Gastroesophageal sphincter (tissue), 4 donors: ENCODE measurements around the gene VAV2. TPM values are rescaled to one million over a fixed set of nuclear protein-coding genes. Genes with fewer than 3 reads are reported as not detected.

Experiments
- ATAC-seq: fragments of 150-250 bp; one replicate; pipeline ENCODE4 v1.9.1; 2016; ENCODE audit warnings: mild to moderate bottlenecking, moderate library complexity
- H3K27ac ChIP-seq, 4 donors: fragments of 200-600 bp; sonication (generic) in 3 of 4; 1 replicate in 3 of 4; 2 replicates in 1 of 4; pipeline ENCODE4 v1.5.1; 2016 to 2019
- H3K27me3 ChIP-seq: fragments of 200-600 bp; sonication (generic); one replicate; pipeline ENCODE4 v1.5.1; 2019
- H3K36me3 ChIP-seq, 2 donors: fragments of 200-600 bp; sonication (generic); one replicate each; pipeline ENCODE4 v1.5.1; 2019; ENCODE audit warnings: control low read depth in 1 of 2
- H3K4me1 ChIP-seq, 3 donors: fragments of 200-600 bp; sonication (generic); 1 replicate in 2 of 3; 2 replicates in 1 of 3; pipeline ENCODE4 v1.5.1; 2016 to 2019; ENCODE audit warnings: control low read depth in 2 of 3
- H3K4me3 ChIP-seq, 2 donors: fragments of 200-600 bp; sonication (generic); one replicate each; pipeline ENCODE4 v1.5.1; 2019; ENCODE audit warnings: mild to moderate bottlenecking in 1 of 2, moderate library complexity in 1 of 2
- H3K9me3 ChIP-seq, 3 donors: fragments of 200-600 bp; sonication (generic); one replicate each; pipeline ENCODE4 v1.5.1; 2017 to 2019; ENCODE audit warnings: control low read depth in 2 of 3
- CTCF ChIP-seq, 4 experiments: fragments of 200-600 bp in 2 of 4; fragments of 450-650 bp in 2 of 4; sonication (generic) in 1 of 4; IDR thresholded peaks; one replicate each; pipeline ENCODE4 v1.5.1; 2017 to 2019; ENCODE audit warnings: antibody characterized with exemption in 4 of 4, mild to moderate bottlenecking in 2 of 4, moderate library complexity in 2 of 4
- EP300 ChIP-seq: sonication (generic); formaldehyde crosslinking; IDR thresholded peaks from one replicate; pipeline ENCODE4 v1.6.1; 2017; ENCODE audit warnings: antibody characterized with exemption, mild to moderate bottlenecking
- POLR2A ChIP-seq, 2 donors: fragments of 450-650 bp; IDR thresholded peaks; one replicate each; pipeline ENCODE4 v1.6.1; 2017; ENCODE audit warnings: antibody characterized with exemption in 2 of 2, mild to moderate bottlenecking in 2 of 2, moderate library complexity in 1 of 2
- POLR2AphosphoS5 ChIP-seq: sonication (generic); formaldehyde crosslinking; IDR thresholded peaks from one replicate; pipeline ENCODE4 v1.6.1; 2017; ENCODE audit warnings: antibody characterized with exemption
- WGBS, 2 donors: methylation state at CpG; one replicate each; pipeline ENCODE4 v1.1.5; 2018; ENCODE audit warnings: low coverage in 1 of 2; 5-methylcytosine and 5-hydroxymethylcytosine counted together
- total RNA-seq, 4 donors: library from RNA; depleted of rRNA; stranded (reverse); fragments of >200 nt; gene quantifications; one replicate each; pipeline ENCODE4 v1.1.0, GENCODE V29; 2016

VAV2 gene
- total RNA-seq, 4 donors from 2014 or later: 7.7 to 16.8 (median 8.9) TPM

GRCh38 chr9:133980864-133981588 is 11.1 kb downstream of the VAV2 start:
- Histone ChIP-seq H3K4me3 (no peak overlapping the region), H3K36me3 (no peaks in the 10 kb centered on the region), H3K4me1 (peaks cover 0 to 24% (median 19%) of the 10 kb centered on the region in 3 donors), H3K27me3 (no peaks in the 10 kb centered on the region), H3K27ac (no peak overlapping the region), H3K9me3 (no peaks in the 10 kb centered on the region)
- no peak for ATAC-seq
- TF ChIP-seq CTCF (IDR thresholded peaks at IDR 0.05): no peak
- TF ChIP-seq POLR2A (IDR thresholded peaks at IDR 0.05): no peak
- TF ChIP-seq POLR2AphosphoS5: no peak
- no peak for TF ChIP-seq EP300
- WGBS, 2 donors: no CpG with 5 or more reads among the region's 25 CpGs

GRCh38 chr9:133979921-133980863 is 11.9 kb downstream of the VAV2 start:
- no peak for ATAC-seq
- WGBS, 2 donors: no CpG with 5 or more reads among the region's 22 CpGs
- peaks cover 0 to 24% (median 19%) of the 10 kb centered on the region in 3 donors for H3K4me1 ChIP-seq
- H3K9me3 ChIP-seq: no peaks in the 10 kb centered on the region
- H3K36me3 ChIP-seq: no peaks in the 10 kb centered on the region
- H3K4me3 ChIP-seq: peak overlapping the region in 1 of 2 donors; percentile 37
- H3K27me3 ChIP-seq: no peaks in the 10 kb centered on the region
- TF ChIP-seq EP300 (no peak), CTCF (IDR thresholded peaks at IDR 0.05) (no peak), POLR2AphosphoS5 (no peak), POLR2A (IDR thresholded peaks at IDR 0.05) (no peak)
- H3K27ac ChIP-seq: peak overlapping the region in 2 of 4 donors; percentile 48 to 53

DNA sequence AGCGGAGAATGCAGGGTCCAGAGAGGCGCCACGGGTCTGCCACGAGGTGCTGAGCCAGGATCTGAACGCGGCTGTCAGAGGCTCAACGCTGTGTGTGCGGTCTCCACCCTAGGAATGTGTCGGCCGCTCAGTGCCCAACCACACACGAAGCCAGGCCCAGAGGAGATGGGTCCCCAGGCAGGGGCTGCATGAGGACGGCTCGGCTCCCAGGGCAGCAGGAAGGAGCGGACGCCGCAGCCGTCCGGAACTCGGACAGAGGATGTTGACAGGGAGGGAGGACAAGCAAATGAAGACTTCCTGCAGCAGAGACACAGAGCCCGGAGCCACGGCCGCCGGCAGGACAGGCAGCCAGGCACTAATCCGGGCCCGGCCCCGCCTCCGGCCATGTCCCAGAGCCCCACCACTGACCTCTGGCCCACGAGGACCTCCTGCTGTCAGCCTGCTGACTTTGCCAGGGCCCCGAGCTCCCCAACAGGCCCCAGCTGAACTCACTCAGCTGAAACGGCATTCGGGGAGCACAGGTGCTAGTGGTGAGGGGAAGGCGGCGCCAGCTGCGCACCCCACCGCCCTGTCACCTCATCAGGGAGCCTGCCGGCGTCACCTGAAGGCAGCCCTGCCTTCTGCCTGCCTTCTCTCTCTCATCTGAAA is 12.7 kb downstream of the VAV2 start:
- H3K4me1 ChIP-seq: peaks cover 0 to 25% (median 19%) of the 10 kb centered on the region in 3 donors
- H3K9me3 ChIP-seq: no peaks in the 10 kb centered on the region
- no peaks in the 10 kb centered on the region for H3K27me3 ChIP-seq
- peak overlapping the region in 3 of 4 donors; percentile 48 to 57 (median 53) for H3K27ac ChIP-seq
- peak; percentile 75 for ATAC-seq
- 52% methylated on average over 8 of the region's 37 CpGs; no CpG with 5 or more reads in 1 of the 2 donors for whole genome bisulfite sequencing, 2 donors
- peak overlapping the region in 1 of 2 donors; percentile 37 for H3K4me3 ChIP-seq
- TF ChIP-seq EP300 (no peak), CTCF (IDR thresholded peaks at IDR 0.05) (no peak), POLR2A (IDR thresholded peaks at IDR 0.05) (no peak), POLR2AphosphoS5 (no peak)
- no peaks in the 10 kb centered on the region for H3K36me3 ChIP-seq

- Histone ChIP-seq H3K27me3 (no peaks in the 10 kb centered on the region), H3K4me3 (peak overlapping the region in 1 of 2 donors; percentile 37), H3K9me3 (no peaks in the 10 kb centered on the region), H3K27ac (peak overlapping the region in 2 of 4 donors; percentile 48 to 53), H3K36me3 (no peaks in the 10 kb centered on the region), H3K4me1 (peaks cover 0 to 30% (median 19%) of the 10 kb centered on the region in 3 donors)
- WGBS, 2 donors: no CpG with 5 or more reads among the region's 16 CpGs
- TF ChIP-seq POLR2A (IDR thresholded peaks at IDR 0.05): no peak
- TF ChIP-seq EP300: no peak
- no peak for TF ChIP-seq POLR2AphosphoS5
- TF ChIP-seq CTCF (IDR thresholded peaks at IDR 0.05): no peak
- ATAC-seq: no peak
These were observed 13.2 kb downstream of the VAV2 start for GRCh38 chr9:133978899-133979272.
